ENCODE data around the gene CPEB3.

DNA sequence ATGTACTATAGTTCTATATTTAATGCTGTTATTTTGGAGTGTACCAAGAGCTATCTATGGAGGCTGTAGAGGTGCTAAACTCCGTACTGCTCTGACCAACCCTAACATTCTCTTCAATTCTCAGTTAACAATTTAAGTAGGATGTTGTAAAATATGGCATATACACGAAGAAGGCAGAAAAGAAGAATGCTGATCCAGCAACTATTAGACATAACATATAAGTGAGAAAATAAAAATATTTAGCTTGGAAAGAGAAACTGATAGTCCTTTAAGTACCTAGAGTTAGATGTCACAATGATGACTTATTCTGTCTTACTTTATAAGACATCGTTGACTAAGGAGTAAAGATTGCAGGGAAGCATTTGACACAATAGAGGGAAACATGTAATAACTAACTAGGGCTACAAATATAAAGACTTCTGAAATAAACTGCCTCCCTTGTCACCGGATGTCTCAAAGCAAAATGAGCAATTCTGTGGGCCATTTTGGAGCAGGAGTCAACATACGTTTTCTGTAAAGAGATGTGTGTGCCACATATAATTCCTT is 159.5 kb downstream of the CPEB3 start:
- TF ChIP-seq, protein P1, sequence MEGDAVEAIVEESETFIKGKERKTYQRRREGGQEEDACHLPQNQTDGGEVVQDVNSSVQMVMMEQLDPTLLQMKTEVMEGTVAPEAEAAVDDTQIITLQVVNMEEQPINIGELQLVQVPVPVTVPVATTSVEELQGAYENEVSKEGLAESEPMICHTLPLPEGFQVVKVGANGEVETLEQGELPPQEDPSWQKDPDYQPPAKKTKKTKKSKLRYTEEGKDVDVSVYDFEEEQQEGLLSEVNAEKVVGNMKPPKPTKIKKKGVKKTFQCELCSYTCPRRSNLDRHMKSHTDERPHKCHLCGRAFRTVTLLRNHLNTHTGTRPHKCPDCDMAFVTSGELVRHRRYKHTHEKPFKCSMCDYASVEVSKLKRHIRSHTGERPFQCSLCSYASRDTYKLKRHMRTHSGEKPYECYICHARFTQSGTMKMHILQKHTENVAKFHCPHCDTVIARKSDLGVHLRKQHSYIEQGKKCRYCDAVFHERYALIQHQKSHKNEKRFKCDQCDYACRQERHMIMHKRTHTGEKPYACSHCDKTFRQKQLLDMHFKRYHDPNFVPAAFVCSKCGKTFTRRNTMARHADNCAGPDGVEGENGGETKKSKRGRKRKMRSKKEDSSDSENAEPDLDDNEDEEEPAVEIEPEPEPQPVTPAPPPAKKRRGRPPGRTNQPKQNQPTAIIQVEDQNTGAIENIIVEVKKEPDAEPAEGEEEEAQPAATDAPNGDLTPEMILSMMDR (IDR thresholded peaks at IDR 0.05; ENCODE audit: insufficient read depth, low read length), result no peak
- TF ChIP-seq, protein P2, sequence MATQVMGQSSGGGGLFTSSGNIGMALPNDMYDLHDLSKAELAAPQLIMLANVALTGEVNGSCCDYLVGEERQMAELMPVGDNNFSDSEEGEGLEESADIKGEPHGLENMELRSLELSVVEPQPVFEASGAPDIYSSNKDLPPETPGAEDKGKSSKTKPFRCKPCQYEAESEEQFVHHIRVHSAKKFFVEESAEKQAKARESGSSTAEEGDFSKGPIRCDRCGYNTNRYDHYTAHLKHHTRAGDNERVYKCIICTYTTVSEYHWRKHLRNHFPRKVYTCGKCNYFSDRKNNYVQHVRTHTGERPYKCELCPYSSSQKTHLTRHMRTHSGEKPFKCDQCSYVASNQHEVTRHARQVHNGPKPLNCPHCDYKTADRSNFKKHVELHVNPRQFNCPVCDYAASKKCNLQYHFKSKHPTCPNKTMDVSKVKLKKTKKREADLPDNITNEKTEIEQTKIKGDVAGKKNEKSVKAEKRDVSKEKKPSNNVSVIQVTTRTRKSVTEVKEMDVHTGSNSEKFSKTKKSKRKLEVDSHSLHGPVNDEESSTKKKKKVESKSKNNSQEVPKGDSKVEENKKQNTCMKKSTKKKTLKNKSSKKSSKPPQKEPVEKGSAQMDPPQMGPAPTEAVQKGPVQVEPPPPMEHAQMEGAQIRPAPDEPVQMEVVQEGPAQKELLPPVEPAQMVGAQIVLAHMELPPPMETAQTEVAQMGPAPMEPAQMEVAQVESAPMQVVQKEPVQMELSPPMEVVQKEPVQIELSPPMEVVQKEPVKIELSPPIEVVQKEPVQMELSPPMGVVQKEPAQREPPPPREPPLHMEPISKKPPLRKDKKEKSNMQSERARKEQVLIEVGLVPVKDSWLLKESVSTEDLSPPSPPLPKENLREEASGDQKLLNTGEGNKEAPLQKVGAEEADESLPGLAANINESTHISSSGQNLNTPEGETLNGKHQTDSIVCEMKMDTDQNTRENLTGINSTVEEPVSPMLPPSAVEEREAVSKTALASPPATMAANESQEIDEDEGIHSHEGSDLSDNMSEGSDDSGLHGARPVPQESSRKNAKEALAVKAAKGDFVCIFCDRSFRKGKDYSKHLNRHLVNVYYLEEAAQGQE (IDR thresholded peaks at IDR 0.05; ENCODE audit: insufficient replicate concordance, low read depth), result no peak
- TF ChIP-seq POLR2AphosphoS5 (IDR thresholded peaks at IDR 0.05; ENCODE audit: low read depth) (no peak), SPI1 (IDR thresholded peaks at IDR 0.05; ENCODE audit: borderline replicate concordance, low read depth) (no peak), GABPA (IDR thresholded peaks at IDR 0.05; ENCODE audit: low read depth) (no peak)
